ENCODE data around the gene GMDS.

GMDS gene

GRCh38 chr6:2030682-2031244 is 214.6 kb downstream of the GMDS start:
- no peak for DNase-seq

GRCh38 chr6:2029952-2030351 is 215.5 kb downstream of the GMDS start:
- no peak for DNase-seq

- no peak for DNase-seq
These were observed 216.1 kb downstream of the GMDS start for GRCh38 chr6:2029130-2029794.

- peak; percentile 74 for DNase-seq
These were observed 216.9 kb downstream of the GMDS start for GRCh38 chr6:2028457-2029038.

- DNase-seq: no peak
These were observed 219.3 kb downstream of the GMDS start for GRCh38 chr6:2026133-2026532.

- DNase-seq: peak; percentile 12
These were observed 223.7 kb downstream of the GMDS start for GRCh38 chr6:2021713-2022125.

- DNase-seq: peak; percentile 40
These were observed 224.5 kb downstream of the GMDS start for GRCh38 chr6:2020909-2021308.

GRCh38 chr6:2019051-2019450 is 226.4 kb downstream of the GMDS start:
- DNase-seq: no peak

GRCh38 chr6:2016040-2016439 is 229.4 kb downstream of the GMDS start:
- DNase-seq: no peak

- DNase-seq: no peak
These were observed 236.9 kb downstream of the GMDS start for GRCh38 chr6:2008383-2008976.

GRCh38 chr6:2007165-2007564 is 238.2 kb downstream of the GMDS start:
- DNase-seq: peak; percentile 69

GRCh38 chr6:2004888-2005287 is 240.5 kb downstream of the GMDS start:
- no peak for DNase-seq

GRCh38 chr6:2000962-2001361 is 244.4 kb downstream of the GMDS start:
- no peak for DNase-seq

- no peak for DNase-seq
These were observed 247.7 kb downstream of the GMDS start for GRCh38 chr6:1997702-1998101.

GRCh38 chr6:1995636-1996035 is 249.8 kb downstream of the GMDS start:
- no peak for DNase-seq

GRCh38 chr6:1993042-1993441 is 252.4 kb downstream of the GMDS start:
- DNase-seq: no peak

- DNase-seq: no peak
These were observed 254.0 kb downstream of the GMDS start for GRCh38 chr6:1991332-1991878.

- no peak for DNase-seq
These were observed 256.6 kb downstream of the GMDS start for GRCh38 chr6:1988843-1989242.

GRCh38 chr6:1987640-1988039 is 257.8 kb downstream of the GMDS start:
- DNase-seq: no peak

- DNase-seq: no peak
These were observed 258.8 kb downstream of the GMDS start for GRCh38 chr6:1986454-1987243.

GRCh38 chr6:1984346-1984994 is 260.9 kb downstream of the GMDS start:
- no peak for DNase-seq

- no peak for DNase-seq
These were observed 261.6 kb downstream of the GMDS start for GRCh38 chr6:1983850-1984249.

- DNase-seq: peak; percentile 58
These were observed 272.4 kb downstream of the GMDS start for GRCh38 chr6:1972962-1973361.
